Thyroid gland (tissue), 4 donors: ENCODE data around the gene KCNIP4.

Experiments used
- CTCF ChIP-seq, 6 experiments: fragments of 200-600 bp in 3 of 6; fragments of 450-650 bp in 3 of 6; sonication (generic) in 3 of 6; IDR thresholded peaks; one replicate each; pipeline ENCODE4 v1.5.1; 2016 to 2019; ENCODE audit warnings: antibody characterized with exemption in 6 of 6, mild to moderate bottlenecking in 2 of 6, inconsistent platforms in 1 of 6, moderate library complexity in 1 of 6
- POLR2A ChIP-seq, 2 donors: fragments of 450-650 bp; IDR thresholded peaks; one replicate each; pipeline ENCODE4 v1.6.1; 2017; ENCODE audit warnings: antibody characterized with exemption in 2 of 2, mild to moderate bottlenecking in 2 of 2, moderate library complexity in 1 of 2

- TF ChIP-seq CTCF (IDR thresholded peaks at IDR 0.05) (no peak), POLR2A (IDR thresholded peaks at IDR 0.05) (no peak)
Observed at GRCh38 chr4:21569638-21570037, 378.9 kb downstream of the KCNIP4 start.
